Stomach (tissue), 4 donors: ENCODE data around the gene CYTH1.

ENCODE experiments used
- CTCF ChIP-seq, 7 experiments: fragments of 450-650 bp in 4 of 7; fragments of 200-600 bp in 3 of 7; sonication (generic) in 3 of 7; IDR thresholded peaks; one replicate each; pipeline ENCODE4 v1.5.1; 2016 to 2019; ENCODE audit warnings: antibody characterized with exemption in 7 of 7, control low read depth in 2 of 7, mild to moderate bottlenecking in 1 of 7
- POLR2AphosphoS5 ChIP-seq, 3 donors: sonication (generic); formaldehyde crosslinking; IDR thresholded peaks; one replicate each; pipeline ENCODE4 v1.6.1; 2016; ENCODE audit warnings: antibody characterized with exemption in 3 of 3

DNA sequence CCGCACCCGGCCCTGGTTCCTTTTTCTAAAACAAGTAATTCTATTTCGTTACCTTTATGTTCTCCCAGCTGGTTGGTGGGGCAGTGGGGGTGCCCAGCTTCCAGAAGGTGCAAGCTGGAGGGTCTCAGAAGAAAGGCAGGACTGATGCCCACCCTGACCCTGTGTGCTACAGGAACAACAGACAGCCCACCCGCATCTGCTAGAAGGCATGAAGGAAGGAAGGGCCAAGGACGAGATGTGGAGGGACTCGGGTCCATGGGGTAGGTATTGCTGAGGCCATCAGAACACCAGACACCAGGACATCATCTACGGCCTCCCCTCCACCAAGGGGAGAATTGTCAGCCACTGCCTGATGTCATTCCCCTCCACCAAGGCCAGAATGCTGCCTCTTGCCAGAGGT, 6.4 kb upstream of the CYTH1 start:
- TF ChIP-seq CTCF (IDR thresholded peaks at IDR 0.05) (no peak), POLR2AphosphoS5 (IDR thresholded peaks at IDR 0.05) (no peak)
